Neural cell (in vitro differentiated cells): ENCODE data around the gene RGL3.

Source experiments
- CTCF ChIP-seq: fragments of 450-650 bp; IDR thresholded peaks from 2 replicates; pipeline ENCODE4 v1.5.1; 2014; ENCODE audit warnings: antibody characterized with exemption, mild to moderate bottlenecking, moderate library complexity; ENCODE audit not compliant: poor library complexity, severe bottlenecking
- EP300 ChIP-seq: fragments of 450-650 bp; conservative IDR thresholded peaks from 2 replicates; pipeline ENCODE4 v1.6.1; 2014; ENCODE audit warnings: antibody characterized with exemption, mild to moderate bottlenecking, moderate library complexity; ENCODE audit not compliant: poor library complexity, severe bottlenecking
- EZH2 ChIP-seq: fragments of 200-600, 300-800 bp; shearing (Covaris generic), sonication (generic); IDR thresholded peaks from 2 replicates; pipeline ENCODE4 v1.6.1; 2014; ENCODE audit warnings: antibody characterized with exemption, low read length, borderline replicate concordance, mild to moderate bottlenecking; ENCODE audit not compliant: insufficient read depth, poor library complexity, severe bottlenecking
- POLR2AphosphoS5 ChIP-seq: IDR thresholded peaks from 2 replicates; pipeline ENCODE4 v1.6.1; 2012
- TF ChIP-seq, protein P1 (sequence below): IDR thresholded peaks from 2 replicates; pipeline ENCODE4 v1.6.1; 2012; ENCODE audit warnings: borderline replicate concordance

- no peak for TF ChIP-seq CTCF
- no peak for TF ChIP-seq POLR2AphosphoS5
- TF ChIP-seq EZH2: no peak
- TF ChIP-seq, protein P1, sequence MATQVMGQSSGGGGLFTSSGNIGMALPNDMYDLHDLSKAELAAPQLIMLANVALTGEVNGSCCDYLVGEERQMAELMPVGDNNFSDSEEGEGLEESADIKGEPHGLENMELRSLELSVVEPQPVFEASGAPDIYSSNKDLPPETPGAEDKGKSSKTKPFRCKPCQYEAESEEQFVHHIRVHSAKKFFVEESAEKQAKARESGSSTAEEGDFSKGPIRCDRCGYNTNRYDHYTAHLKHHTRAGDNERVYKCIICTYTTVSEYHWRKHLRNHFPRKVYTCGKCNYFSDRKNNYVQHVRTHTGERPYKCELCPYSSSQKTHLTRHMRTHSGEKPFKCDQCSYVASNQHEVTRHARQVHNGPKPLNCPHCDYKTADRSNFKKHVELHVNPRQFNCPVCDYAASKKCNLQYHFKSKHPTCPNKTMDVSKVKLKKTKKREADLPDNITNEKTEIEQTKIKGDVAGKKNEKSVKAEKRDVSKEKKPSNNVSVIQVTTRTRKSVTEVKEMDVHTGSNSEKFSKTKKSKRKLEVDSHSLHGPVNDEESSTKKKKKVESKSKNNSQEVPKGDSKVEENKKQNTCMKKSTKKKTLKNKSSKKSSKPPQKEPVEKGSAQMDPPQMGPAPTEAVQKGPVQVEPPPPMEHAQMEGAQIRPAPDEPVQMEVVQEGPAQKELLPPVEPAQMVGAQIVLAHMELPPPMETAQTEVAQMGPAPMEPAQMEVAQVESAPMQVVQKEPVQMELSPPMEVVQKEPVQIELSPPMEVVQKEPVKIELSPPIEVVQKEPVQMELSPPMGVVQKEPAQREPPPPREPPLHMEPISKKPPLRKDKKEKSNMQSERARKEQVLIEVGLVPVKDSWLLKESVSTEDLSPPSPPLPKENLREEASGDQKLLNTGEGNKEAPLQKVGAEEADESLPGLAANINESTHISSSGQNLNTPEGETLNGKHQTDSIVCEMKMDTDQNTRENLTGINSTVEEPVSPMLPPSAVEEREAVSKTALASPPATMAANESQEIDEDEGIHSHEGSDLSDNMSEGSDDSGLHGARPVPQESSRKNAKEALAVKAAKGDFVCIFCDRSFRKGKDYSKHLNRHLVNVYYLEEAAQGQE: no peak
- no peak for TF ChIP-seq EP300
Observed at GRCh38 chr19:11426656-11427055, 7.5 kb upstream of the RGL3 start.
